Fibroblast of the aortic adventitia (primary cell): Measurements from ENCODE around the gene TADA2A. TPM values are rescaled to one million over a fixed set of nuclear protein-coding genes. Genes with fewer than 3 reads are reported as not detected.

Experiments used
- DNase-seq: peaks from one replicate; pipeline ENCODE4 v3.0.0-alpha.2; 2010; ENCODE audit warnings: low read depth
- H3K4me3 ChIP-seq: 2 replicates; pipeline ENCODE4 v1.5.1; 2011; ENCODE audit warnings: low read depth, mild to moderate bottlenecking, control low read depth, low read length, moderate library complexity
- CTCF ChIP-seq: IDR thresholded peaks from 2 replicates; pipeline ENCODE4 v1.5.1; 2011; ENCODE audit warnings: mild to moderate bottlenecking, low read length, control low read depth, inconsistent platforms; ENCODE audit not compliant: insufficient read depth
- total RNA-seq: library from RNA; depleted of rRNA; stranded (reverse); fragments of >200 nt; gene quantifications from 2 replicates; pipeline ENCODE4 v1.2.3, GENCODE V29; 2012; ENCODE audit warnings: low replicate concordance

TADA2A gene
- total RNA-seq, 1 donor = 21.3 TPM

DNA sequence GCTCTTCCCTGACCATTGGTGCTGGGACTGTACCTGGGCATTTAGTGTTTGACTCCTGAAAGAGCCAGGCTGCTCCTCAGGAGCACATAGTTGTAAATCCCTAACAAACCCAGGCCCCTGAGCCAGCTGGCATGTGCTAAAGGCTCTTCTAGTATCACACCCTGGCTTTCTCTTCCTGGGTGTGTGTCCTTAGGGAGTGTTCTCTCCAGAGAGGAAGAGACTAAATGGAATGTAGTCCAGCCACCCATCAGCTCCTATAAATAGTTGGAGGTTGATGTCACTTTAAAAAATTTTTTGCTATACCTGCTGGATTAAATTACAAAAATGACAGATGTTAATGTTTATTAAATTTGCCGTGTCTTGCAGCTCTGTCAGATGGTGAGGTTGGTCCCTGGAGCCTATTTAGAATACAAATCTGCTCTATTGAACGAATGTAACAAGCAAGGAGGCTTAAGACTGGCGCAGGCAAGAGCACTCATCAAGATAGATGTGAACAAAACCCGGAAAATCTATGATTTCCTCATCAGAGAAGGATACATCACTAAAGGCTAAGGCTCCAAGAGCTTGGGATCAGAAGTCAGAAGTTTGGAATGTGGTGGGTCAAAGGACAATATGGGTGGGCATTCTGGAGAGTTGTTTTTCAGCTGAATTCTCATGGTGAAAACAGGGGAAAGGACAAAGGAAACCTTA, 69.9 kb downstream of the TADA2A start:
- TF ChIP-seq CTCF = no peak
- DNase-seq = peak; percentile 51
- no peak overlapping the region for H3K4me3 ChIP-seq

GRCh38 chr17:37478187-37478586, 71.5 kb downstream of the TADA2A start:
- TF ChIP-seq CTCF = no peak
- DNase-seq = peak; percentile 74
- no peak overlapping the region for H3K4me3 ChIP-seq

GRCh38 chr17:37479025-37479424, 72.3 kb downstream of the TADA2A start:
- no peak for DNase-seq
- TF ChIP-seq CTCF = no peak
- H3K4me3 ChIP-seq = no peak overlapping the region

GRCh38 chr17:37480427-37480826, 73.7 kb downstream of the TADA2A start:
- no peak overlapping the region for H3K4me3 ChIP-seq
- no peak for DNase-seq
- TF ChIP-seq CTCF = no peak

- H3K4me3 ChIP-seq = no peak overlapping the region
- TF ChIP-seq CTCF = no peak
- peak; percentile 44 for DNase-seq
Measured at GRCh38 chr17:37481001-37481665, 74.4 kb downstream of the TADA2A start.

- no peak for TF ChIP-seq CTCF
- peak; percentile 86 for DNase-seq
- no peak overlapping the region for H3K4me3 ChIP-seq
Measured at GRCh38 chr17:37483311-37484039, 76.8 kb downstream of the TADA2A start.
